ENCODE data around the gene ENTREP1.

ENTREP1 gene

DNA sequence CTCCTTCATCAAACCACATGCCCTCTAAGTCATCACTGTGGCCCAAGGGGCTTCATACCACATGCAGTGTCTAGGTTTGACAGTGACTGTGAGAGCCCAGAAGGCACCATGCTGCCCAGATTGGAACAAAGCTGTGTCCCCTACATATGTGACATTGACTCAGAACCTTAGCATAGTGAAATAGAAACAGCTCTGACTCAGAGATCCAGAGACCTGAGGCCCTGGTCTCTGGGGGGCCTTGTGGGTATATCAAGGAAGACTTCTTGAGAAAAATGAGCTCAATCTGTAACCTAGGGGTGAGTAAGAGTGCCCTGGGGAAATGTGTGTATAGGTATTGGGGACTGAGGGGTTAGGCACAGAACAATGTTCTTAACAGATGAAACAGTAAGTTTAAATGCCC, 7.1 kb upstream of the ENTREP1 start:
- Histone ChIP-seq H3K9ac (no peak overlapping the region), H3K4me2 (peak overlapping the region; percentile 46), H4K20me1 (no peaks in the 10 kb centered on the region), H3K4me3 (no peak overlapping the region), H3K27ac (no peak overlapping the region), H3K27me3 (no peaks in the 10 kb centered on the region), H3K9me3 (peaks cover 20% of the 10 kb centered on the region), H3K36me3 (no peaks in the 10 kb centered on the region), H3K4me1 (peaks cover 8% of the 10 kb centered on the region)
- no peak for TF ChIP-seq Cebpa-rat (IDR thresholded peaks at IDR 0.05)

DNA sequence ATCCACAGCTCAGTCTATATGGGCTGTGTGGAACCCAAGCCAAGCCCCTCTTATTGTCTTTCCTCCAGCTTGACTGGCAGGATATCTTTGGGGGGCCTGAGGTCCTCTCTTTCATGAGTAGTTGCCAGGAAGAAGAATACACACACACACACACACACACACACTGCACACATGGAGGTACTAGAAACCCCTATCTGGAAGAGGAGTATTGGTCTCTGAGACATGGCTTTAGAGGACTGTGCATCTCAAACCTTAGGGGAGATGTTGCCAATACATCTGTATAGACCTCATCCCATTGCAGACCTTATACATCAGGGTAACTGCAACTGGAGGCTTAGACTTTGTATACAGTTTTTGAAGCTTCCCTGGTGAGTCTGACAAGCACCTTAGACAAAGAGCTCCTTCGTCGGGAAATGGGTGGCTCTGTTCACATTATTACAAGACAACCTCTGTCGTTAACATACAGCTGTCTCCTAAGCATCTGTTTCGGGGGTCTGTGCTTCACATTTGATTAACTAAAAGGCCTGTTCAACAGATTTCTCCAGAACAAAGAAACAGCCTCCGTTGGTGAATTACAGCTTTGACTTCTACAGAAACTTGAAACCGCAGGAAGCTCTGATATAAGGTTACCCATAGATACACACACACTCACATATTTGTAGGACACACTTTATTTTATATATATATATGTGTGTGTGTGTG, 5.5 kb upstream of the ENTREP1 start:
- Histone ChIP-seq H3K36me3 (no peaks in the 10 kb centered on the region), H3K27me3 (0 out of 2 replicates have a peak, but pooled peaks cover 2% of the 10 kb centered on the region), H3K9me3 (peaks cover 6% of the 10 kb centered on the region), H3K4me1 (peaks cover 8% of the 10 kb centered on the region), H3K9ac (no peak overlapping the region), H4K20me1 (no peaks in the 10 kb centered on the region), H3K4me2 (no peak overlapping the region), H3K27ac (no peak overlapping the region), H3K4me3 (no peak overlapping the region)
- no peak for TF ChIP-seq Cebpa-rat (IDR thresholded peaks at IDR 0.05)

DNA sequence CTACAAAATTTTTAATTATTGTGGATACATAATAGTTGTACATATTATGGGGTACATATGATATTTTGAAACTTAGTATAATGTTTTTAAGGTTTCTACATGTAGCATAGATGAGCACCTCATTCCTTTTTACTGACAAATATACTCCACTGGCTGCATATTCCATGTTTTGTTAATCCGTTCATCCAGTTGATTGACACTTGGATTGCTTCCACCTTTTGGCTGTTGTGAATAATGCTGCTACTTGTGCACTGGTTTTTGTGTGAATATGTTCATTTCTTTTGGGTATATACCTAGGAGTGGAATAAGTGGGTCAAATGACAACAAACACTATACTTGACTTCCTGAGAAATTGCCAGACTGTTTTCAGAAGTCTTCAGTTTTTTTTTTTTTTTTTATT, 2.8 kb upstream of the ENTREP1 start:
- H3K36me3 ChIP-seq = no peaks in the 10 kb centered on the region
- no peak overlapping the region for H3K4me3 ChIP-seq
- H3K4me1 ChIP-seq = peaks cover 8% of the 10 kb centered on the region
- H4K20me1 ChIP-seq = no peaks in the 10 kb centered on the region
- H3K27ac ChIP-seq = no peak overlapping the region
- H3K9ac ChIP-seq = no peak overlapping the region
- H3K27me3 ChIP-seq = peaks cover 7% of the 10 kb centered on the region; the same call in 1 of the 2 replicates
- no peak for TF ChIP-seq Cebpa-rat (IDR thresholded peaks at IDR 0.05)
- H3K9me3 ChIP-seq = peaks cover 21% of the 10 kb centered on the region
- no peak overlapping the region for H3K4me2 ChIP-seq

DNA sequence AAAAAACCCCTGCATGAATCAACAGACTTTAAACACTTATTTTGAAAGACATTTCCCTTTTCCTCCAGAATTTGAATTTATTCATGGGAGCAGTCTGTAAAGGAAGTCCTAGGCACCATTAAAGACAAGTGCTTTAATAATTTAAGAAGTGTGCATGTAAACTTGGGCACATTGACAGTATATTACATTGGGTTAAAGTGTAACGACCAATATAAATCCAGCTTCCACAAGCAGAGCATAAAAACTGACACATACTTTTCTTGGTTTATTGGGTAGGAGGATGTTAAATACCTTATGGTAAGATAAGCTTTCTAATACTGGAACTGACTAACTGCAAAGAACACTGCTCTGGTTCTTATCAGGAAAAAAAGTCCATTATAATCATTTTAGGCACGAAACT, 1.2 kb upstream of the ENTREP1 start:
- H3K4me2 ChIP-seq = no peak overlapping the region
- H3K4me1 ChIP-seq = no peaks in the 10 kb centered on the region
- no peak overlapping the region for H3K27ac ChIP-seq
- H3K4me3 ChIP-seq = no peak overlapping the region
- no peaks in the 10 kb centered on the region for H4K20me1 ChIP-seq
- H3K36me3 ChIP-seq = no peaks in the 10 kb centered on the region
- no peak overlapping the region for H3K9ac ChIP-seq
- H3K9me3 ChIP-seq = peaks cover 21% of the 10 kb centered on the region
- TF ChIP-seq Cebpa-rat (IDR thresholded peaks at IDR 0.05) = no peak
- H3K27me3 ChIP-seq = peaks cover 7% of the 10 kb centered on the region; the same call in 1 of the 2 replicates

DNA sequence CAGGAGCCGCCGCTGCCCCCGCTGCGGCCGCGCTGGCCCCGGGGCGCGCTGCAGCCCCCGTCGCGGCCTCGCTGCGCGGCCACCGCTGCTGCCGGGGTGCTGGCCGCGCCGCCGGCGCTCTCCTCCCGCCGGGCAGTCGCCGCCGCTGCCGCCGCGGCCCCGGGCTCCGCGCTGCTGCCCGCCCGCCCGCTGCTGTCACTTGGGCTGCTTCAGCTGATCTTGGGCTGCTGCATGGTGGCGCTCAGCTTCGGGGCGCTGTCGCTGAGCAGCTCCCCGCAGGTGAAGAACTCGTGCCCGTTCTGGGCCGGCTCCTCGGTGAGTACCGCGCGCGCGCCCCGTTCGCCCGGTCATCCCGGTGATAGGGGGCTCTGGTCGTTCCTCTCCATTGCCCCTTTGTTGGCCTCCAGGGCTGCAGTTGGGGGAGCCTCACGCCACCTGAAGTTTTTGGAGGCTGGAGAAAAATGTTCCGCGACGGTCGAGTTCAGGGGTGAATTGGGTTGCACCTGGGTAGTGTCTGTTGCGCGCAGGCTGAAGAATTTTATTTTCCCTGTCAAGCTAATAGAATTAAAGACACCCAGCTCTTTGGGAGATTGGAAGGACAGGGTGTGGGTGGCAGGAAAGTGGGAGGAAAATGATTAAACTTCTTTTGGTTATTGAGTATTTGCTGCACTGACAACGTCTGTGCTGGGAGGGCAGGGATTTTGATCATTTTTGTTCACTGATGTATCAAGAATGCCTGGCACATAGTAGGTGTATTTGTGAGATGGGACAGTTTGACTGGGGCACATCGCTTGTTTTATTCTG, 596 bp downstream of the ENTREP1 start:
- no peak for TF ChIP-seq Cebpa-rat (IDR thresholded peaks at IDR 0.05)
- Histone ChIP-seq H3K4me1 (no peaks in the 10 kb centered on the region), H3K27me3 (peaks cover 7% of the 10 kb centered on the region; the same call in 1 of the 2 replicates), H3K9me3 (peaks cover 21% of the 10 kb centered on the region), H3K27ac (no peak overlapping the region), H3K36me3 (no peaks in the 10 kb centered on the region), H4K20me1 (no peaks in the 10 kb centered on the region), H3K4me2 (no peak overlapping the region), H3K9ac (no peak overlapping the region), H3K4me3 (no peak overlapping the region)

DNA sequence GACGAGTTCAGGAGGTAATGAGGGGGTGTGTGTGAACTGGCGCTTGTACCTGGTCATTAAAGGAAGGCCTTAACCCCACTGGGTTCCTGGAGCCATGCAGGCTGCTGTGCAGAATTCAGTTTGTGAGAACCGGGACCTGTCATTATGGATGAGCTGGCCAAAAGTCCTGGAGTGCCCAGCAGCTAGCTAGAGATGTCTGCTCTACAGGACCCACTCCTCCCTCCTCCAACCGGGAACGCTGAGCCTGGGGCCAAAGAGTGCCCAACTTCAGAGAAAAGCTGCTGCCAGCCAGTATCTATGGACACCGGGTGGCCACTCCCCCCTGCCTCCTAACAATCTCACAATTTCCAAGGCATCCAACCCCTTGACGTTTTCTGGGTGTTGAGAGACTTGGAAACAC, 1.2 kb downstream of the ENTREP1 start:
- no peak overlapping the region for H3K4me2 ChIP-seq
- no peak overlapping the region for H3K9ac ChIP-seq
- TF ChIP-seq Cebpa-rat (IDR thresholded peaks at IDR 0.05) = no peak
- no peaks in the 10 kb centered on the region for H4K20me1 ChIP-seq
- H3K36me3 ChIP-seq = no peaks in the 10 kb centered on the region
- H3K27me3 ChIP-seq = peaks cover 7% of the 10 kb centered on the region; the same call in 1 of the 2 replicates
- H3K4me1 ChIP-seq = no peaks in the 10 kb centered on the region
- H3K27ac ChIP-seq = no peak overlapping the region
- peaks cover 21% of the 10 kb centered on the region for H3K9me3 ChIP-seq
- no peak overlapping the region for H3K4me3 ChIP-seq

DNA sequence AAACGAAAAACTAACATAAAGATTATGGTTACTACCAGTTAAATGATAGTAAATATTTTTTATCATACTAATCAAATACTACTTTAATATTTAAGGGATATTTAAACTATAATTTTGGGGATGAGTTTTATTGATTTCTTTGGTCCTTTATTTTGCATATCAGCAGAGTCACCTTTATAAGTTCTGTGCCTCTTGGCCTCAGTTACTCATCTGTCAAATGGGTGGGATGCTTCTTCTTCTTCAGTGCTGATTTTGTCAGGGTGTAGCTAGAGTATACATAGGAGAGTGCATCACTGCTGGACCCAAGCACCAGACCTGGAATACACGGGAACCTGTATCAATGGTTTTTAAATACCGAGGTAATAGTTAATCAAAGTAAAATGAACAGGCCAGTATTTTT, 5.6 kb downstream of the ENTREP1 start:
- Histone ChIP-seq H3K4me3 (no peak overlapping the region), H3K36me3 (no peaks in the 10 kb centered on the region), H4K20me1 (no peaks in the 10 kb centered on the region), H3K9ac (no peak overlapping the region), H3K4me1 (no peaks in the 10 kb centered on the region), H3K27me3 (no peaks in the 10 kb centered on the region), H3K27ac (no peak overlapping the region), H3K9me3 (peaks cover 8% of the 10 kb centered on the region), H3K4me2 (no peak overlapping the region)
- no peak for TF ChIP-seq Cebpa-rat (IDR thresholded peaks at IDR 0.05)

DNA sequence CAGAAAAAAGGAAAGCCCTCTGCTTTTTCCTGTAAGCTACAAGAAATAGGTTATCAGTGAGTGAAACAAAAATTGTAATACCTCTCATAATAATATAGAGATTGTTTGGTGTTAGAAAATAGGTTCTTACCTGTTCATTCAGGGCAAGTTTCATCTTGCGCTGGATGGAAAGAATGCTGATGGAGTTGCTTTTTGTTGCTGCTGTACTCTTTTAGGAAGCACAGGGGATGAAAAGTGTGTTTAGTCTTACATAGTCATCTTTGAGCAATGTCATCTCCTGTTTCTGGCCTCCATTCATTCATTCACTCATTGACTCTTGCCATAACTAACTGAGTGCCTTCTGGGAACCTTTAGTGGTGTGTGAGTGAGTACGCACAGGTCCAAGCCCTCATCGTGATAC, 6.4 kb downstream of the ENTREP1 start:
- H3K9me3 ChIP-seq = no peaks in the 10 kb centered on the region
- no peak overlapping the region for H3K4me3 ChIP-seq
- no peak overlapping the region for H3K9ac ChIP-seq
- no peaks in the 10 kb centered on the region for H4K20me1 ChIP-seq
- H3K27me3 ChIP-seq = no peaks in the 10 kb centered on the region
- no peak for TF ChIP-seq Cebpa-rat (IDR thresholded peaks at IDR 0.05)
- H3K36me3 ChIP-seq = no peaks in the 10 kb centered on the region
- H3K4me1 ChIP-seq = no peaks in the 10 kb centered on the region
- no peak overlapping the region for H3K4me2 ChIP-seq
- H3K27ac ChIP-seq = no peak overlapping the region

DNA sequence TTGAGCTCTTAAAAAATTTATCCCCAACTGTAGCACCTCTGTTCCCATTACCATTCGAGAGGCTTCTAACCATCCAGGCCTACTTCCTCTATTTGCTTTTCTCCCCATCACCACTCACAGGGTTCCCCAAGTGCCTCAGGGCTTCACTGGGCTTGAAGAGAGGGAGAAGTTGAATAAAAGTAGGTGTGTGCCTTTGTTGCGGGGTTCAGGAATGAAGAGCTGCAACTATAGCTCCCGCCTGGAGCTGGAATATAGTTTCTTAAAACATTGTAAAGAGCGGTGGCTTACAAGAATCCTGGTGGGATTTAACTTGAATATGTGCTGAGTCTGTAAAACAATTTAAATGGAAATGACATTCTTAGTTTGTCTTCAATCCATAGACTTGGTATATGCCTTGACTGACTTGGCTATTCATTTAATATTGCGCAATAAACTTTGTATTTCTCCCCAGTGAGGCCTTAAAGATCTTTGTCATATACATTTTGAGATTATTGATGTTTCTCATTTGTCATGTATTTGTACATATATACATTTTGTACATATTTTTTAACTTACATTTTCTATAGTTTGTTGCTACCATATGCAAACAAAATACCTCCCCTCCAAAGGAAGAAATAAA, 7.2 kb downstream of the ENTREP1 start:
- H3K4me2 ChIP-seq = no peak overlapping the region
- H3K4me3 ChIP-seq = no peak overlapping the region
- TF ChIP-seq Cebpa-rat (IDR thresholded peaks at IDR 0.05) = peak; percentile 94; the same call in 1 of the 2 replicates
- no peaks in the 10 kb centered on the region for H3K9me3 ChIP-seq
- no peaks in the 10 kb centered on the region for H3K27me3 ChIP-seq
- no peaks in the 10 kb centered on the region for H3K4me1 ChIP-seq
- no peak overlapping the region for H3K27ac ChIP-seq
- H3K36me3 ChIP-seq = no peaks in the 10 kb centered on the region
- H4K20me1 ChIP-seq = no peaks in the 10 kb centered on the region
- no peak overlapping the region for H3K9ac ChIP-seq

DNA sequence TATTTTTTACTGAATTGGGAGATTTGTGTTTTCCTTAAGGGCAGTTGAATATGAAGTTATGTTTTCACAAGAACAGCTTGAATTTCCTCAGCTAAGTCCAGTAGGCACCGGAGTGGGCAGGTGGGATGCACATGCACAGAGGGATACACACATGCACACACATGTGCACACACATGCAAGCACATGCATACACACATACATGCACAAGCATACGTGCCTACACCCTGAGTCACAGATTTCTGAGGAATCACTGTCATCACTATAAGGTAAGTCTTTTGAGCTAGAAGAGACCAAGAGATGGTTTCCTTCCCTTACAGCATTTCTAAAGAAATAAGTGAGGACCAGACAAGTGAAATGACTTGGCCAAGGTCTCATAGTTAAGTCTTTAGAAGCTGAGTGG, 8.7 kb downstream of the ENTREP1 start:
- H3K4me2 ChIP-seq = no peak overlapping the region
- H3K4me3 ChIP-seq = no peak overlapping the region
- no peaks in the 10 kb centered on the region for H3K4me1 ChIP-seq
- H3K27ac ChIP-seq = no peak overlapping the region
- TF ChIP-seq Cebpa-rat (IDR thresholded peaks at IDR 0.05) = no peak
- no peaks in the 10 kb centered on the region for H4K20me1 ChIP-seq
- H3K27me3 ChIP-seq = no peaks in the 10 kb centered on the region
- H3K9me3 ChIP-seq = no peaks in the 10 kb centered on the region
- H3K36me3 ChIP-seq = no peaks in the 10 kb centered on the region
- H3K9ac ChIP-seq = no peak overlapping the region
